ENCODE measurements around the gene MTSS2. TPM values are rescaled to one million over a fixed set of nuclear protein-coding genes. Genes with fewer than 3 reads are reported as not detected.

MTSS2 gene
- total and polyA plus RNA-seq, 2 of the 8 experiments (the other 6 are each of a cell fraction or from before 2014, with no cell fraction given), result 23.3 to 36.7 TPM

DNA sequence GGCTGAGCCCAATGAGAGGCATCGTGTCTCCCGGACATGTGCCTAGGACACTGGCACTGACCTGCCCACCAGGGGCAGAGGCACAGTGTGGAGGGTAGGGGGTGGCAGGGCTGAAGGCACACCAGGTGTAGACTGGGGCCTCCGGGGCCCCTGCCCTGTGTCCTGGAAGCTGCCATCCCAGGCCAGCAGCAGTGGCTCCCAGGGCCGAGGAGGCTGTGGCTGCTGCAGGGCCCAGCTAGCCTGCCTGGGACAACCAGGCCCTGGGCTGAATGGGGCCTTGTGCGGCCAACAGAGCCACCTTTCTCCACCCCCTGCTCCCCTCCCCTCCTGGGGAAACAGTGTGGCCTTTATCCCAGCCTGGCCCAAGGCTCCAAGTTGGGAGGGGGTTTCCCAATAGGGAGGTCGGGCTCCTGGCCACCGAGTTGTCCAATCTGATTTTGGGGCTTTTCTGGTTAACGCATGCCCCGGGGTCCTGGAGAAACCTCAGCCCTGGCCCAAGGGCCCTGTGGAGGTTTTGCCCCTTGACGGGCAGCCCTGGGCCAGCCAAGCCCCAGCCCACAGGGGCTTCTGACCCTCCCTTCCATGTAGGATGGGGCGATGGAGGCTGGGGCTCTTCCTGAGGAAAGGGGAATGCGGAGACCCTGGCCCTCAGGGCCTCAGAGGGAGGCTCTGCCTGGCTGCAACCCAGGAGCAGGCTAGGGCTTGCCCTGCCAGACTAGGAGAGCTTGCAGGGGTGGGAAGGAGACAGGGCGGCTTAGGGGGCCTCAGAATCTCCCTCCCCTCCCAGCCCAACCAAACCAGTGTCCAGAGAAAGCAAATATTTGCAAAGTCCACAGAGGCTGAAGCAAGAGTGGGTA, 4.2 kb downstream of the MTSS2 start (continued):
- TF ChIP-seq GABPA (IDR thresholded peaks at IDR 0.05; ENCODE audit: borderline replicate concordance, insufficient read depth, low read length) (no peak), TCF12 (IDR thresholded peaks at IDR 0.05; ENCODE audit: low read depth, low read length) (no peak)

All from H1 (cell line).